Stomach (tissue), 4 donors: ENCODE results near the gene MMP3.

Source experiments
- POLR2A ChIP-seq, 4 donors: fragments of 450-650 bp; IDR thresholded peaks; one replicate each; pipeline ENCODE4 v1.6.1; 2016; ENCODE audit warnings: antibody characterized with exemption in 4 of 4, control low read depth in 2 of 4, mild to moderate bottlenecking in 1 of 4, moderate library complexity in 1 of 4
- POLR2AphosphoS5 ChIP-seq, 3 donors: sonication (generic); formaldehyde crosslinking; IDR thresholded peaks; one replicate each; pipeline ENCODE4 v1.6.1; 2016; ENCODE audit warnings: antibody characterized with exemption in 3 of 3
- TF ChIP-seq, protein P1 (sequence below), 7 experiments: fragments of 450-650 bp in 4 of 7; fragments of 200-600 bp in 3 of 7; sonication (generic) in 3 of 7; IDR thresholded peaks; one replicate each; pipeline ENCODE4 v1.5.1; 2016 to 2019; ENCODE audit warnings: antibody characterized with exemption in 7 of 7, control low read depth in 2 of 7, mild to moderate bottlenecking in 1 of 7

DNA sequence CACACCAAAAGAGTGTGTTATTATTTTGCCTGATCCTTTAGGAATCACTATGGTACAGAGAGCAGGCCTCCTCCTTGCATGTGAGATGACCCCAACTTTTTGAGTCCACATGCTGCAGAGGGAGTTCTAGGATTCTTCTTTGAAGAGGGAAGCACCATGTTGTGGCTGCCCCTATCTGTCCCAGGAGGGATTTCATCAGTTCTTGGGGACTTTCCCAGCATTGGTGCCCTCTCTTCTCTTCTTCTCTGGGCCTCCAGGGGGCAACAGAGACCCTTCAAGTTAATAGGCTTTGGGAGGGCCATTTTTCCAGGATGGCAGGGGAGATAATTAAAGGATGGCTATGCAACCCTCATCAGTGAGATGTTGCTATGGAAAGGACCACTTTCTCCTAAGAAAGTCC is 49.0 kb downstream of the MMP3 start:
- no peak for TF ChIP-seq POLR2AphosphoS5 (IDR thresholded peaks at IDR 0.05)
- no peak for TF ChIP-seq POLR2A (IDR thresholded peaks at IDR 0.05)
- TF ChIP-seq, protein P1, sequence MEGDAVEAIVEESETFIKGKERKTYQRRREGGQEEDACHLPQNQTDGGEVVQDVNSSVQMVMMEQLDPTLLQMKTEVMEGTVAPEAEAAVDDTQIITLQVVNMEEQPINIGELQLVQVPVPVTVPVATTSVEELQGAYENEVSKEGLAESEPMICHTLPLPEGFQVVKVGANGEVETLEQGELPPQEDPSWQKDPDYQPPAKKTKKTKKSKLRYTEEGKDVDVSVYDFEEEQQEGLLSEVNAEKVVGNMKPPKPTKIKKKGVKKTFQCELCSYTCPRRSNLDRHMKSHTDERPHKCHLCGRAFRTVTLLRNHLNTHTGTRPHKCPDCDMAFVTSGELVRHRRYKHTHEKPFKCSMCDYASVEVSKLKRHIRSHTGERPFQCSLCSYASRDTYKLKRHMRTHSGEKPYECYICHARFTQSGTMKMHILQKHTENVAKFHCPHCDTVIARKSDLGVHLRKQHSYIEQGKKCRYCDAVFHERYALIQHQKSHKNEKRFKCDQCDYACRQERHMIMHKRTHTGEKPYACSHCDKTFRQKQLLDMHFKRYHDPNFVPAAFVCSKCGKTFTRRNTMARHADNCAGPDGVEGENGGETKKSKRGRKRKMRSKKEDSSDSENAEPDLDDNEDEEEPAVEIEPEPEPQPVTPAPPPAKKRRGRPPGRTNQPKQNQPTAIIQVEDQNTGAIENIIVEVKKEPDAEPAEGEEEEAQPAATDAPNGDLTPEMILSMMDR (IDR thresholded peaks at IDR 0.05), result no peak
